Esophagus squamous epithelium (tissue), 5 donors: Measurements from ENCODE around the gene DNAH14. TPM values are rescaled to one million over a fixed set of nuclear protein-coding genes. Genes with fewer than 3 reads are reported as not detected.
"Not testable (repeated sequence)": the region's sequence is repeated elsewhere in the genome, so short reads cannot be mapped to it uniquely, and the experiment has no call there.

Experiments used
- DNase-seq: peaks from one replicate; lab custom pipeline; 2025; lab: John Stamatoyannopoulos, UW
- H3K27ac ChIP-seq, 4 donors: fragments of 200-600 bp; sonication (generic); one replicate each; pipeline ENCODE4 v1.5.1; 2016 to 2019; ENCODE audit warnings: mild to moderate bottlenecking in 1 of 4
- H3K27me3 ChIP-seq, 4 donors: fragments of 200-600 bp; sonication (generic); 1 replicate in 3 of 4; 2 replicates in 1 of 4; pipeline versions ENCODE4 v1.5.1 to v1.6.0; 2017 to 2021; ENCODE audit warnings: antibody characterized with exemption in 1 of 4
- H3K36me3 ChIP-seq, 3 donors: fragments of 200-600 bp; sonication (generic); one replicate each; pipeline ENCODE4 v1.5.1; 2016 to 2019
- H3K4me1 ChIP-seq, 3 donors: fragments of 200-600 bp; sonication (generic); one replicate each; pipeline ENCODE4 v1.5.1; 2017 to 2019
- H3K4me3 ChIP-seq, 4 donors: fragments of 200-600 bp; sonication (generic); 1 replicate in 3 of 4; 2 replicates in 1 of 4; pipeline ENCODE4 v1.5.1; 2016 to 2019; ENCODE audit warnings: mild to moderate bottlenecking in 2 of 4, moderate library complexity in 1 of 4
- H3K9me3 ChIP-seq, 3 donors: fragments of 200-600 bp; sonication (generic); one replicate each; pipeline ENCODE4 v1.5.1; 2016 to 2019
- POLR2A ChIP-seq, 4 donors: fragments of 450-650 bp; IDR thresholded peaks; one replicate each; pipeline ENCODE4 v1.6.1; 2017; ENCODE audit warnings: antibody characterized with exemption in 4 of 4, mild to moderate bottlenecking in 4 of 4, moderate library complexity in 3 of 4
- WGBS, 2 donors: methylation state at CpG; one replicate each; pipeline ENCODE4 v1.1.5; 2018; 5-methylcytosine and 5-hydroxymethylcytosine counted together
- intact Hi-C: fragments of 100-400 bp; cut with DNase I; formaldehyde crosslinking; loops from one replicate; pipeline ENCODE4 v1.15.0; 2022
- total RNA-seq, 4 donors: library from RNA; depleted of rRNA; stranded (reverse); fragments of >200 nt; gene quantifications; one replicate each; pipeline ENCODE4 v1.1.0, GENCODE V29; 2016
- TF ChIP-seq, protein P1 (sequence below), 6 experiments: fragments of 450-650 bp in 4 of 6; fragments of 200-600 bp in 2 of 6; sonication (generic) in 2 of 6; IDR thresholded peaks; one replicate each; pipeline ENCODE4 v1.5.1; 2016 to 2019; ENCODE audit warnings: antibody characterized with exemption in 6 of 6, mild to moderate bottlenecking in 4 of 6, moderate library complexity in 4 of 6
- donor health status: DM: yes; HTN: yes; CAD: no.

DNAH14 gene
- total RNA-seq, 4 donors from 2014 or later, result 2.0 to 11.4 (median 7.3) TPM

DNA sequence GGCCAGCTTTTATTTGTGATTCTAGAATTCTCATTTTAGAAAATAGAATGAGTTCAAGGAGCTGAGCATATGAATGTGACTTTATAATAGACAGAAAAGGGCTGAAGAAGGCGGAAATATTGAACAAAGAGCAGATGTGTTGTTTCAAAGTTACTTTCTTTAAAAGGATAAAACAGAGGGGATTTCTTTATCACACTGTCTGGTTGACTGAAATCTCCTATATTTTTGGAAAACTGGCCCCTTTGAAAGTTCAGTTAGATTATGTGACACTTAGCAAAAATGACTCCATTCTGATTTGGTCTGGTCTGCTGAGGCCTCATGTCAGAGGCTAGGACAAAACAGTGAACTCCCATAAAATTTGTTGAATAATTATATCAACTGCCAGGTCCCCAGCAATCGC, 46.4 kb upstream of the DNAH14 start:
- DNase-seq, result no peak
- Histone ChIP-seq H3K27ac (no peak overlapping the region), H3K4me3 (no peak overlapping the region), H3K9me3 (peaks cover 0 to 14% (median 0%) of the 10 kb centered on the region in 3 donors), H3K27me3 (peaks cover 0 to 5% (median 0%) of the 10 kb centered on the region in 4 donors), H3K36me3 (no peaks in the 10 kb centered on the region), H3K4me1 (no peaks in the 10 kb centered on the region)
- WGBS, 2 donors, result 82 to 88% methylated on average over 2 of the region's 2 CpGs
- intact Hi-C loops, result no loop called here
- TF ChIP-seq, protein P1, sequence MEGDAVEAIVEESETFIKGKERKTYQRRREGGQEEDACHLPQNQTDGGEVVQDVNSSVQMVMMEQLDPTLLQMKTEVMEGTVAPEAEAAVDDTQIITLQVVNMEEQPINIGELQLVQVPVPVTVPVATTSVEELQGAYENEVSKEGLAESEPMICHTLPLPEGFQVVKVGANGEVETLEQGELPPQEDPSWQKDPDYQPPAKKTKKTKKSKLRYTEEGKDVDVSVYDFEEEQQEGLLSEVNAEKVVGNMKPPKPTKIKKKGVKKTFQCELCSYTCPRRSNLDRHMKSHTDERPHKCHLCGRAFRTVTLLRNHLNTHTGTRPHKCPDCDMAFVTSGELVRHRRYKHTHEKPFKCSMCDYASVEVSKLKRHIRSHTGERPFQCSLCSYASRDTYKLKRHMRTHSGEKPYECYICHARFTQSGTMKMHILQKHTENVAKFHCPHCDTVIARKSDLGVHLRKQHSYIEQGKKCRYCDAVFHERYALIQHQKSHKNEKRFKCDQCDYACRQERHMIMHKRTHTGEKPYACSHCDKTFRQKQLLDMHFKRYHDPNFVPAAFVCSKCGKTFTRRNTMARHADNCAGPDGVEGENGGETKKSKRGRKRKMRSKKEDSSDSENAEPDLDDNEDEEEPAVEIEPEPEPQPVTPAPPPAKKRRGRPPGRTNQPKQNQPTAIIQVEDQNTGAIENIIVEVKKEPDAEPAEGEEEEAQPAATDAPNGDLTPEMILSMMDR (IDR thresholded peaks at IDR 0.05), result no peak
- no peak for TF ChIP-seq POLR2A (IDR thresholded peaks at IDR 0.05)

GRCh38 chr1:224884361-224884801, 45.1 kb upstream of the DNAH14 start:
- Histone ChIP-seq H3K27ac (no peak overlapping the region), H3K27me3 (no peaks in the 10 kb centered on the region), H3K9me3 (peaks cover 0 to 14% (median 0%) of the 10 kb centered on the region in 3 donors), H3K4me1 (no peaks in the 10 kb centered on the region), H3K4me3 (no peak overlapping the region), H3K36me3 (no peaks in the 10 kb centered on the region)
- WGBS, 2 donors, result 0 to 12% methylated on average over 1 of the region's 1 CpG
- TF ChIP-seq POLR2A (IDR thresholded peaks at IDR 0.05), result no peak
- TF ChIP-seq, protein P1 (IDR thresholded peaks at IDR 0.05), result no peak
- intact Hi-C loops, result no loop called here
- DNase-seq, result no peak

- H3K4me3 ChIP-seq, H3K27me3 ChIP-seq, H3K4me1 ChIP-seq, intact Hi-C loops, DNase-seq, H3K27ac ChIP-seq, H3K36me3 ChIP-seq: not testable (repeated sequence)
- peaks cover 0 to 14% (median 0%) of the 10 kb centered on the region in 3 donors for H3K9me3 ChIP-seq
- WGBS, 2 donors, result 71 to 85% methylated on average over 1 to 2 of the region's 2 CpGs
Measured at GRCh38 chr1:224885376-224885775, 44.1 kb upstream of the DNAH14 start.

- TF ChIP-seq, protein P1 (IDR thresholded peaks at IDR 0.05), result no peak
- TF ChIP-seq POLR2A (IDR thresholded peaks at IDR 0.05), result no peak
- no peaks in the 10 kb centered on the region for H3K27me3 ChIP-seq
- H3K36me3 ChIP-seq, result no peaks in the 10 kb centered on the region
- no peaks in the 10 kb centered on the region for H3K9me3 ChIP-seq
- WGBS, 2 donors, result 27 to 37% methylated on average over 3 of the region's 3 CpGs
- H3K27ac ChIP-seq, result no peak overlapping the region
- DNase-seq, result no peak
- intact Hi-C loops, result no loop called here
- H3K4me3 ChIP-seq, result no peak overlapping the region
- H3K4me1 ChIP-seq, result no peaks in the 10 kb centered on the region
Measured at GRCh38 chr1:224894915-224895314, 34.6 kb upstream of the DNAH14 start.

- H3K27me3 ChIP-seq, result peaks cover 0 to under 1% (median 0%) of the 10 kb centered on the region in 4 donors
- no peak overlapping the region for H3K27ac ChIP-seq
- TF ChIP-seq, protein P1 (IDR thresholded peaks at IDR 0.05), result no peak
- no peak for TF ChIP-seq POLR2A (IDR thresholded peaks at IDR 0.05)
- no peaks in the 10 kb centered on the region for H3K4me1 ChIP-seq
- no peak overlapping the region for H3K4me3 ChIP-seq
- intact Hi-C loops, result no loop called here
- DNase-seq, result no peak
- no peaks in the 10 kb centered on the region for H3K36me3 ChIP-seq
- 55 to 63% methylated on average over 5 of the region's 5 CpGs for WGBS, 2 donors
- no peaks in the 10 kb centered on the region for H3K9me3 ChIP-seq
Measured at GRCh38 chr1:224896130-224896781, 33.2 kb upstream of the DNAH14 start.
